NCI-H1105 treated with DMSO at 0.1 percent for 48 hours (cell line): ENCODE measurements around the gene CUTC.
"Not testable (repeated sequence)": the region's sequence is repeated elsewhere in the genome, so short reads cannot be mapped to it uniquely, and the experiment has no call there.

Experiments
- DNase-seq: peaks from one replicate; lab custom pipeline; 2025; lab: John Stamatoyannopoulos, UW

CUTC gene

GRCh38 chr10:99732033-99732842, at the start of gene CUTC, which contains the start of gene COX15:
Gene CUTC, plus strand, starts transcription at chr10:99732234. Its CDS starts 115 bp downstream, at chr10:99732349.
Gene COX15, minus strand, starts transcription at chr10:99732127. Its CDS starts 78 bp downstream, at chr10:99732049.
- DNase-seq = peak; percentile 84

GRCh38 chr10:99682752-99683151, 49.3 kb upstream of the CUTC start:
- no peak for DNase-seq

GRCh38 chr10:99685597-99685967, 46.5 kb upstream of the CUTC start:
- no peak for DNase-seq

- DNase-seq = no peak
Observed at GRCh38 chr10:99689461-99689860, 42.6 kb upstream of the CUTC start.

GRCh38 chr10:99693933-99694583, 38.0 kb upstream of the CUTC start:
- no peak for DNase-seq

GRCh38 chr10:99695761-99696160, 36.3 kb upstream of the CUTC start:
- DNase-seq = no peak

- DNase-seq = no peak
Observed at GRCh38 chr10:99698504-99699080, 33.4 kb upstream of the CUTC start.

GRCh38 chr10:99700649-99701048, 31.4 kb upstream of the CUTC start:
- DNase-seq = no peak

GRCh38 chr10:99708428-99709012, 23.5 kb upstream of the CUTC start:
- no peak for DNase-seq

- no peak for DNase-seq
Observed at GRCh38 chr10:99709480-99710229, 22.4 kb upstream of the CUTC start.

- no peak for DNase-seq
Observed at GRCh38 chr10:99711129-99711719, 20.8 kb upstream of the CUTC start.

GRCh38 chr10:99714446-99714845, 17.6 kb upstream of the CUTC start:
- no peak for DNase-seq

- DNase-seq = no peak
Observed at GRCh38 chr10:99720387-99720786, 11.6 kb upstream of the CUTC start.

- DNase-seq = no peak
Observed at GRCh38 chr10:99730026-99730425, 2.0 kb upstream of the CUTC start.

- DNase-seq = no peak
Observed at GRCh38 chr10:99731306-99732032, 565 bp upstream of the CUTC start.

GRCh38 chr10:99733366-99733765, 1.3 kb downstream of the CUTC start:
- no peak for DNase-seq

- not testable (repeated sequence) for DNase-seq
Observed at GRCh38 chr10:99734111-99734510, 2.1 kb downstream of the CUTC start.

GRCh38 chr10:99740260-99740659, 8.2 kb downstream of the CUTC start:
- no peak for DNase-seq

- no peak for DNase-seq
Observed at GRCh38 chr10:99740933-99741559, 9.0 kb downstream of the CUTC start.

- no peak for DNase-seq
Observed at GRCh38 chr10:99742254-99742653, 10.2 kb downstream of the CUTC start.
